ENCODE measurements around the gene ME2. TPM values are rescaled to one million over a fixed set of nuclear protein-coding genes. Genes with fewer than 3 reads are reported as not detected.
"Not testable (repeated sequence)": the region's sequence is repeated elsewhere in the genome, so short reads cannot be mapped to it uniquely, and the experiment has no call there.

Gene ME2
- total RNA-seq, 2 donors from 2014 or later = 72.8 to 74.4 TPM

DNA sequence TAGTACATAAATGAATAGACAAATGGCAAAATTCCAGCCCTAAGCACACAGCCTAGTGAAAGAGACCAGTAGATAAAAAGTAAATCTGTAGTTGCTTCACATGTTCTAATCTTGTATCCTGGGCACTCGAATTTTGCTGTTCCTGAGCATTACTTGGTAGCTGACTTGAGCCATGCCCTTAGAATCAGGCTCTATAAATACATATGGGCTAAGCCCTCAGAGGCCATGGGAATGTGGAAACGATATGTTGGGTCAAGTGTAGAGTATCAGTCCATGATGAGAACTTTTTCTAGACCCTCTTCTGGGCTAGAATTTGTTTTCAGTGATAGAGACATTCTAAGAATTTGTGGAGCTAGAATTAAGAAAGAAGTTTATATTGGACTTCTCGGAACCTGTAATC is 110.8 kb downstream of the ME2 start:
- no peak overlapping the region for H3K4me3 ChIP-seq (ENCODE audit: low read length)
- no peak for DNase-seq
- Mint-ChIP-seq H3K4me3 (no peak overlapping the region), H3K4me1 (peaks cover 18% of the 10 kb centered on the region), H3K27me3 (ENCODE audit: insufficient read depth) (no peaks in the 10 kb centered on the region), H3K36me3 (ENCODE audit: low read depth) (peaks cover 5% of the 10 kb centered on the region), H3K9me3 (no peaks in the 10 kb centered on the region), H3K27ac (no peak overlapping the region)
- no peaks in the 10 kb centered on the region for H3K27me3 ChIP-seq (ENCODE audit: control insufficient read depth, insufficient read depth, low read length, poor library complexity, severe bottlenecking)
- H3K27ac ChIP-seq (ENCODE audit: low read depth, low read length) = no peak overlapping the region
- H3K9me3 ChIP-seq (ENCODE audit: control insufficient read depth, low read length) = no peaks in the 10 kb centered on the region
- no peaks in the 10 kb centered on the region for H3K36me3 ChIP-seq (ENCODE audit: control insufficient read depth, insufficient read depth, low read length)
- no peak overlapping the region for H3K9ac ChIP-seq (ENCODE audit: extremely low read depth, low read length, poor library complexity, severe bottlenecking)
- peaks cover 5% of the 10 kb centered on the region for H3K4me1 ChIP-seq (ENCODE audit: control insufficient read depth, insufficient read depth, low read length)
- no peak for TF ChIP-seq CTCF (conservative IDR thresholded peaks at IDR 0.05)
- WGBS, 2 experiments (ENCODE audit: insufficient coverage in 1 of 2, insufficient read length in 1 of 2) = 91 to 100% methylated on average over 3 of the region's 3 CpGs

DNA sequence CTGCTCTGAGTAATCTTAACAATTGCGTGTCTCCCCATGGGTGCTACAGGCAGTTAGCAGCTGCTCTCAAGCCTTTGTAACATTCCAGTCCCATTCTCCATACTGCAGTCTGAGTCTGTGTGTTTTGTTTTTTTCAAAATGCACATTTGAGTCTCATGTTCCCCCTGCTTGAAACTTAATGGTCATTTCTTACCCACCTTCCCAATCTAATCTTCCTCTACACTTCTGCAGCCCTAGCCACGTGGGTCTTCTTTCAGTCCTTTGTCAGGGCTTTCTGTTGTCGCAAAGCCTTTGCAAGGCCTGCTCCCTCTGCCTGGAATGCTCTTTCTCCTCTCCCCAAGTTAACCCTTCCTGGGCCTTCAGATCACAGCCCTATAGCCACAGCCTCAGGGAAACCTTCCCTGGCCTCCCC is 113.4 kb downstream of the ME2 start:
- no peaks in the 10 kb centered on the region for H3K36me3 ChIP-seq (ENCODE audit: control insufficient read depth, insufficient read depth, low read length)
- peaks cover 14% of the 10 kb centered on the region for H3K9me3 ChIP-seq (ENCODE audit: control insufficient read depth, low read length)
- Mint-ChIP-seq H3K9me3 (peaks cover 3% of the 10 kb centered on the region), H3K4me1 (peaks cover 18% of the 10 kb centered on the region), H3K4me3 (peak overlapping the region; percentile 5), H3K36me3 (ENCODE audit: low read depth) (no peaks in the 10 kb centered on the region), H3K27ac (peak overlapping the region; percentile 94), H3K27me3 (ENCODE audit: insufficient read depth) (no peaks in the 10 kb centered on the region)
- no peak overlapping the region for H3K4me3 ChIP-seq (ENCODE audit: low read length)
- peak overlapping the region; percentile 28 for H3K9ac ChIP-seq (ENCODE audit: extremely low read depth, low read length, poor library complexity, severe bottlenecking)
- peaks cover 5% of the 10 kb centered on the region for H3K4me1 ChIP-seq (ENCODE audit: control insufficient read depth, insufficient read depth, low read length)
- TF ChIP-seq CTCF (conservative IDR thresholded peaks at IDR 0.05) = no peak
- no peaks in the 10 kb centered on the region for H3K27me3 ChIP-seq (ENCODE audit: control insufficient read depth, insufficient read depth, low read length, poor library complexity, severe bottlenecking)
- WGBS, 2 experiments (ENCODE audit: insufficient coverage in 1 of 2, insufficient read length in 1 of 2) = 0 to 17% methylated on average over 2 to 3 of the region's 3 CpGs
- DNase-seq = peak; percentile 82
- H3K27ac ChIP-seq (ENCODE audit: low read depth, low read length) = peak overlapping the region; percentile 54

GRCh38 chr18:50994031-50994430 is 115.1 kb downstream of the ME2 start:
- Histone ChIP-seq H3K27me3 (ENCODE audit: control insufficient read depth, insufficient read depth, low read length, poor library complexity, severe bottlenecking) (no peaks in the 10 kb centered on the region), H3K4me1 (ENCODE audit: control insufficient read depth, insufficient read depth, low read length) (peaks cover 5% of the 10 kb centered on the region), H3K36me3 (ENCODE audit: control insufficient read depth, insufficient read depth, low read length) (no peaks in the 10 kb centered on the region), H3K9me3 (ENCODE audit: control insufficient read depth, low read length) (peaks cover 22% of the 10 kb centered on the region), H3K27ac (ENCODE audit: low read depth, low read length) (no peak overlapping the region), H3K4me3 (ENCODE audit: low read length) (no peak overlapping the region), H3K9ac (ENCODE audit: extremely low read depth, low read length, poor library complexity, severe bottlenecking) (no peak overlapping the region)
- no peaks in the 10 kb centered on the region for H3K36me3 Mint-ChIP-seq (ENCODE audit: low read depth)
- no peak for DNase-seq
- no peak for TF ChIP-seq CTCF (conservative IDR thresholded peaks at IDR 0.05)
- H3K9me3 Mint-ChIP-seq = peaks cover 9% of the 10 kb centered on the region
- 94 to 95% methylated on average over 2 of the region's 2 CpGs for WGBS, 2 experiments (ENCODE audit: insufficient coverage in 1 of 2, insufficient read length in 1 of 2)
- H3K27ac Mint-ChIP-seq = no peak overlapping the region
- peaks cover 3% of the 10 kb centered on the region for H3K27me3 Mint-ChIP-seq (ENCODE audit: insufficient read depth)
- H3K4me3 Mint-ChIP-seq = no peak overlapping the region
- peaks cover 18% of the 10 kb centered on the region for H3K4me1 Mint-ChIP-seq

GRCh38 chr18:51003174-51003573 is 124.3 kb downstream of the ME2 start:
- H3K4me3 Mint-ChIP-seq; H3K27me3 Mint-ChIP-seq (ENCODE audit: insufficient read depth); H3K4me1 ChIP-seq (ENCODE audit: control insufficient read depth, insufficient read depth, low read length); H3K36me3 Mint-ChIP-seq (ENCODE audit: low read depth); H3K27ac ChIP-seq (ENCODE audit: low read depth, low read length); H3K27me3 ChIP-seq (ENCODE audit: control insufficient read depth, insufficient read depth, low read length, poor library complexity, severe bottlenecking); H3K9ac ChIP-seq (ENCODE audit: extremely low read depth, low read length, poor library complexity, severe bottlenecking); H3K27ac Mint-ChIP-seq; H3K9me3 ChIP-seq (ENCODE audit: control insufficient read depth, low read length); DNase-seq; H3K4me3 ChIP-seq (ENCODE audit: low read length); H3K36me3 ChIP-seq (ENCODE audit: control insufficient read depth, insufficient read depth, low read length): not testable (repeated sequence)
- H3K4me1 Mint-ChIP-seq = peaks cover 28% of the 10 kb centered on the region
- peaks cover 19% of the 10 kb centered on the region for H3K9me3 Mint-ChIP-seq
- WGBS, 2 experiments (ENCODE audit: insufficient coverage in 1 of 2, insufficient read length in 1 of 2) = 70 to 100% methylated on average over 2 of the region's 2 CpGs
